Liver (tissue), 9 donors: ENCODE measurements around the gene FAM98B. TPM values are rescaled to one million over a fixed set of nuclear protein-coding genes. Genes with fewer than 3 reads are reported as not detected.

ENCODE experiments used
- DNase-seq: peaks from one replicate; pipeline ENCODE4 v3.0.0-alpha.2; 2017; ENCODE audit warnings: low spot score
- H3K27ac ChIP-seq, 2 donors: one replicate each; pipeline ENCODE4 v1.7.0; 2013; ENCODE audit warnings: inconsistent platforms in 2 of 2, low read length in 2 of 2, control low read depth in 1 of 2, low read depth in 1 of 2, mild to moderate bottlenecking in 1 of 2
- H3K27me3 ChIP-seq, 4 donors: one replicate each; pipeline versions ENCODE4 v1.6.1 to v1.7.0; 2013; ENCODE audit warnings: low read length in 3 of 4, inconsistent platforms in 1 of 4, mild to moderate bottlenecking in 1 of 4, moderate library complexity in 1 of 4; ENCODE audit not compliant: control insufficient read depth in 4 of 4, insufficient read depth in 4 of 4
- H3K36me3 ChIP-seq, 4 donors: one replicate each; pipeline versions ENCODE4 v1.6.1 to v1.7.0; 2013; ENCODE audit warnings: low read length in 3 of 4, mild to moderate bottlenecking in 3 of 4, low read depth in 1 of 4, moderate library complexity in 1 of 4; ENCODE audit not compliant: control insufficient read depth in 4 of 4, insufficient read depth in 3 of 4
- H3K4me1 ChIP-seq, 4 donors: one replicate each; pipeline versions ENCODE4 v1.6.1 to v1.7.0; 2013; ENCODE audit warnings: low read length in 3 of 4, mild to moderate bottlenecking in 3 of 4, moderate library complexity in 1 of 4; ENCODE audit not compliant: control insufficient read depth in 4 of 4, insufficient read depth in 4 of 4
- H3K4me3 ChIP-seq, 3 donors: one replicate each; pipeline versions ENCODE4 v1.6.1 to v1.7.0; 2013; ENCODE audit warnings: low read length in 3 of 3, control low read depth in 1 of 3, low read depth in 1 of 3, mild to moderate bottlenecking in 1 of 3
- H3K9ac ChIP-seq, 2 donors: one replicate each; pipeline ENCODE4 v1.7.0; 2013; ENCODE audit warnings: low read length in 2 of 2, mild to moderate bottlenecking in 2 of 2, moderate library complexity in 2 of 2, control low read depth in 1 of 2, low read depth in 1 of 2
- H3K9me3 ChIP-seq, 4 donors: one replicate each; pipeline versions ENCODE4 v1.6.1 to v1.7.0; 2013; ENCODE audit warnings: low read length in 3 of 4; ENCODE audit not compliant: control insufficient read depth in 4 of 4
- CTCF ChIP-seq: fragments of 150-350 bp; IDR thresholded peaks from 2 replicates; pipeline ENCODE4 v1.5.1; 2017; ENCODE audit warnings: improper control_type of control experiment, low read depth, low read length; ENCODE audit not compliant: missing input control
- EGR1 ChIP-seq, 2 donors: IDR thresholded peaks; 2 replicates each; pipeline ENCODE4 v1.6.1; 2016 to 2018; ENCODE audit warnings: antibody characterized with exemption in 2 of 2, low read depth in 2 of 2
- FOXA1 ChIP-seq: IDR thresholded peaks from 2 replicates; pipeline ENCODE4 v1.6.1; 2016; ENCODE audit warnings: antibody characterized with exemption
- FOXA2 ChIP-seq: IDR thresholded peaks from 2 replicates; pipeline ENCODE4 v1.6.1; 2016; ENCODE audit warnings: antibody characterized with exemption
- GABPA ChIP-seq, 2 donors: IDR thresholded peaks in 1 of 2; conservative IDR thresholded peaks in 1 of 2; 2 replicates each; pipeline ENCODE4 v1.6.1; 2016; ENCODE audit warnings: antibody characterized with exemption in 2 of 2, mild to moderate bottlenecking in 1 of 2, moderate library complexity in 1 of 2
- HNF4A ChIP-seq, 2 donors: conservative IDR thresholded peaks; 2 replicates each; pipeline ENCODE4 v1.6.1; 2016; ENCODE audit warnings: antibody characterized with exemption in 2 of 2, mild to moderate bottlenecking in 2 of 2
- HNF4G ChIP-seq: IDR thresholded peaks from 2 replicates; pipeline ENCODE4 v1.6.1; 2016; ENCODE audit warnings: antibody characterized with exemption
- JUND ChIP-seq, 2 donors: IDR thresholded peaks; 2 replicates each; pipeline ENCODE4 v1.6.1; 2016; ENCODE audit warnings: antibody characterized with exemption in 2 of 2
- NR2F2 ChIP-seq: IDR thresholded peaks from 2 replicates; pipeline ENCODE4 v1.6.1; 2016; ENCODE audit warnings: antibody characterized with exemption
- RAD21 ChIP-seq, 2 donors: IDR thresholded peaks; 2 replicates each; pipeline ENCODE4 v1.6.1; 2016; ENCODE audit warnings: antibody characterized with exemption in 2 of 2, mild to moderate bottlenecking in 2 of 2
- RXRA ChIP-seq, 2 donors: IDR thresholded peaks; 2 replicates each; pipeline ENCODE4 v1.6.1; 2017 to 2018; ENCODE audit warnings: antibody characterized with exemption in 2 of 2, mild to moderate bottlenecking in 1 of 2
- SP1 ChIP-seq: IDR thresholded peaks from 2 replicates; pipeline ENCODE4 v1.6.1; 2018; ENCODE audit warnings: antibody characterized with exemption, mild to moderate bottlenecking
- TAF1 ChIP-seq: conservative IDR thresholded peaks from 2 replicates; pipeline ENCODE4 v1.6.1; 2016; ENCODE audit warnings: antibody characterized with exemption, mild to moderate bottlenecking
- YY1 ChIP-seq: IDR thresholded peaks from 2 replicates; pipeline ENCODE4 v1.6.1; 2016; ENCODE audit warnings: antibody characterized with exemption, mild to moderate bottlenecking
- WGBS: extraction: QIAGEN DNeasy Blood & Tissue Kit; methylation state at CpG from one replicate; pipeline ENCODE4 v1.1.7; 2013; 5-methylcytosine and 5-hydroxymethylcytosine counted together
- polyA plus RNA-seq, 2 donors: library from polyadenylated mRNA; stranded (reverse) in 1 of 2; unstranded in 1 of 2; fragments of 200-250 nt in 1 of 2; fragments of >200 nt in 1 of 2; fragmentation: Nextera tagmentation in 1 of 2; extraction: Ambion mirVana in 1 of 2; gene quantifications; one replicate each; pipeline versions ENCODE4 v1.2.1 to v1.2.3, GENCODE V29; 2013 to 2015
- total RNA-seq, 2 donors: library from RNA; depleted of rRNA; stranded (reverse); fragments of >200 nt; gene quantifications; one replicate each; pipeline ENCODE4 v1.2.3, GENCODE V29; 2014
- TF ChIP-seq, protein P1 (sequence below): IDR thresholded peaks from 2 replicates; pipeline ENCODE4 v1.6.1; 2016; ENCODE audit warnings: antibody characterized with exemption
- TF ChIP-seq, protein P2 (sequence below): IDR thresholded peaks from 2 replicates; pipeline ENCODE4 v1.6.1; 2016; ENCODE audit warnings: antibody characterized with exemption
- donor health status: healthy.
- donor health status: healthy.
- donor health status: healthy.
- donor health status: healthy.
- donor health status: healthy.

FAM98B gene
- total and polyA plus RNA-seq, 4 donors = 1.5 to 12.2 (median 4.3) TPM

GRCh38 chr15:38486936-38487335 lies 33.0 kb downstream of the FAM98B start:
- H3K9me3 ChIP-seq = no peaks in the 10 kb centered on the region
- WGBS = 89% methylated on average over 2 of the region's 2 CpGs
- H3K36me3 ChIP-seq = peaks cover 0 to 15% (median 4%) of the 10 kb centered on the region in 4 donors
- no peak overlapping the region for H3K27ac ChIP-seq
- no peaks in the 10 kb centered on the region for H3K4me1 ChIP-seq
- TF ChIP-seq, protein P1, sequence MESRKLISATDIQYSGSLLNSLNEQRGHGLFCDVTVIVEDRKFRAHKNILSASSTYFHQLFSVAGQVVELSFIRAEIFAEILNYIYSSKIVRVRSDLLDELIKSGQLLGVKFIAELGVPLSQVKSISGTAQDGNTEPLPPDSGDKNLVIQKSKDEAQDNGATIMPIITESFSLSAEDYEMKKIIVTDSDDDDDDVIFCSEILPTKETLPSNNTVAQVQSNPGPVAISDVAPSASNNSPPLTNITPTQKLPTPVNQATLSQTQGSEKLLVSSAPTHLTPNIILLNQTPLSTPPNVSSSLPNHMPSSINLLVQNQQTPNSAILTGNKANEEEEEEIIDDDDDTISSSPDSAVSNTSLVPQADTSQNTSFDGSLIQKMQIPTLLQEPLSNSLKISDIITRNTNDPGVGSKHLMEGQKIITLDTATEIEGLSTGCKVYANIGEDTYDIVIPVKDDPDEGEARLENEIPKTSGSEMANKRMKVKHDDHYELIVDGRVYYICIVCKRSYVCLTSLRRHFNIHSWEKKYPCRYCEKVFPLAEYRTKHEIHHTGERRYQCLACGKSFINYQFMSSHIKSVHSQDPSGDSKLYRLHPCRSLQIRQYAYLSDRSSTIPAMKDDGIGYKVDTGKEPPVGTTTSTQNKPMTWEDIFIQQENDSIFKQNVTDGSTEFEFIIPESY = no peak
- TF ChIP-seq FOXA2 (no peak), GABPA (IDR thresholded peaks at IDR 0.05 in 1 of 2, conservative IDR thresholded peaks at IDR 0.05 in 1 of 2) (no peak), RXRA (IDR thresholded peaks at IDR 0.05) (no peak), NR2F2 (no peak), CTCF (no peak), JUND (IDR thresholded peaks at IDR 0.05) (no peak), TAF1 (no peak), HNF4A (conservative IDR thresholded peaks at IDR 0.05) (no peak), HNF4G (no peak)
- TF ChIP-seq, protein P2, sequence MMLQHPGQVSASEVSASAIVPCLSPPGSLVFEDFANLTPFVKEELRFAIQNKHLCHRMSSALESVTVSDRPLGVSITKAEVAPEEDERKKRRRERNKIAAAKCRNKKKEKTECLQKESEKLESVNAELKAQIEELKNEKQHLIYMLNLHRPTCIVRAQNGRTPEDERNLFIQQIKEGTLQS = no peak
- no peaks in the 10 kb centered on the region for H3K27me3 ChIP-seq
- H3K4me3 ChIP-seq = no peak overlapping the region
- no peak overlapping the region for H3K9ac ChIP-seq
- DNase-seq = no peak

- TF ChIP-seq RXRA (IDR thresholded peaks at IDR 0.05) (no peak), GABPA (IDR thresholded peaks at IDR 0.05 in 1 of 2, conservative IDR thresholded peaks at IDR 0.05 in 1 of 2) (no peak), FOXA2 (no peak), EGR1 (IDR thresholded peaks at IDR 0.05; ENCODE audit: low read depth in 2 of 2) (no peak), HNF4A (conservative IDR thresholded peaks at IDR 0.05) (no peak), TAF1 (no peak), CTCF (no peak), JUND (IDR thresholded peaks at IDR 0.05) (no peak), YY1 (no peak), SP1 (no peak), FOXA1 (no peak), RAD21 (IDR thresholded peaks at IDR 0.05) (no peak)
- TF ChIP-seq, protein P2 = no peak
- TF ChIP-seq, protein P1 = no peak
- Histone ChIP-seq H3K9me3 (no peaks in the 10 kb centered on the region), H3K27me3 (no peaks in the 10 kb centered on the region), H3K4me1 (no peaks in the 10 kb centered on the region), H3K36me3 (peaks cover 0 to 11% (median 2%) of the 10 kb centered on the region in 4 donors), H3K4me3 (no peak overlapping the region), H3K9ac (no peak overlapping the region), H3K27ac (no peak overlapping the region)
- DNase-seq = no peak
- WGBS = 99% methylated on average over 1 of the region's 1 CpG
Observed at GRCh38 chr15:38487378-38487777, 33.5 kb downstream of the FAM98B start.
